Skeletal muscle tissue (tissue), 4 donors: ENCODE measurements around the gene CASK. TPM values are rescaled to one million over a fixed set of nuclear protein-coding genes. Genes with fewer than 3 reads are reported as not detected.

Experiments used
- H3K27ac ChIP-seq: one replicate; pipeline ENCODE4 v1.7.0; 2013; ENCODE audit warnings: mild to moderate bottlenecking, low read depth, low read length, inconsistent platforms
- H3K27me3 ChIP-seq, 3 donors: one replicate each; pipeline ENCODE4 v1.7.0; 2013; ENCODE audit warnings: low read length in 3 of 3; ENCODE audit not compliant: control insufficient read depth in 3 of 3, insufficient read depth in 3 of 3
- H3K36me3 ChIP-seq, 3 donors: one replicate each; pipeline ENCODE4 v1.7.0; 2013; ENCODE audit warnings: low read length in 3 of 3; ENCODE audit not compliant: control insufficient read depth in 3 of 3, insufficient read depth in 3 of 3
- H3K4me1 ChIP-seq, 3 donors: one replicate each; pipeline ENCODE4 v1.7.0; 2013; ENCODE audit warnings: low read length in 3 of 3, mild to moderate bottlenecking in 3 of 3; ENCODE audit not compliant: control insufficient read depth in 3 of 3, insufficient read depth in 3 of 3
- H3K4me3 ChIP-seq, 3 donors: one replicate each; pipeline ENCODE4 v1.7.0; 2013; ENCODE audit warnings: low read length in 3 of 3
- H3K9ac ChIP-seq, 3 donors: one replicate each; pipeline ENCODE4 v1.7.0; 2013; ENCODE audit warnings: low read length in 3 of 3, mild to moderate bottlenecking in 3 of 3, moderate library complexity in 2 of 3, low read depth in 1 of 3
- H3K9me3 ChIP-seq, 3 donors: one replicate each; pipeline ENCODE4 v1.7.0; 2013; ENCODE audit warnings: low read length in 3 of 3; ENCODE audit not compliant: control insufficient read depth in 3 of 3
- total RNA-seq: library from RNA; depleted of rRNA; stranded (reverse); fragments of >200 nt; gene quantifications from one replicate; pipeline ENCODE4 v1.2.3, GENCODE V29; 2014
- donor health status: Osteomylitis.

Gene CASK
- total RNA-seq, 1 donor from 2014 or later: 31.3 TPM

- H3K4me1 ChIP-seq: peaks cover 0 to 4% (median 2%) of the 10 kb centered on the region in 3 donors
- H3K9me3 ChIP-seq: no peaks in the 10 kb centered on the region
- H3K27ac ChIP-seq: no peak overlapping the region
- H3K36me3 ChIP-seq: no peaks in the 10 kb centered on the region
- H3K27me3 ChIP-seq: no peaks in the 10 kb centered on the region
- H3K9ac ChIP-seq: no peak overlapping the region
- no peak overlapping the region for H3K4me3 ChIP-seq
Observed at GRCh38 chrX:41913476-41913875, 9.9 kb downstream of the CASK start.

GRCh38 chrX:41912923-41913322 is 10.4 kb downstream of the CASK start:
- Histone ChIP-seq H3K4me1 (peaks cover 0 to 4% (median 2%) of the 10 kb centered on the region in 3 donors), H3K36me3 (no peaks in the 10 kb centered on the region), H3K27ac (no peak overlapping the region), H3K9ac (no peak overlapping the region), H3K27me3 (no peaks in the 10 kb centered on the region), H3K4me3 (no peak overlapping the region), H3K9me3 (no peaks in the 10 kb centered on the region)

GRCh38 chrX:41909068-41909467 is 14.3 kb downstream of the CASK start:
- no peak overlapping the region for H3K27ac ChIP-seq
- no peak overlapping the region for H3K9ac ChIP-seq
- no peaks in the 10 kb centered on the region for H3K9me3 ChIP-seq
- no peaks in the 10 kb centered on the region for H3K27me3 ChIP-seq
- H3K36me3 ChIP-seq: no peaks in the 10 kb centered on the region
- peaks cover 0 to 3% (median 0%) of the 10 kb centered on the region in 3 donors for H3K4me1 ChIP-seq
- no peak overlapping the region for H3K4me3 ChIP-seq

GRCh38 chrX:41906515-41907187 is 16.7 kb downstream of the CASK start:
- Histone ChIP-seq H3K36me3 (no peaks in the 10 kb centered on the region), H3K27me3 (no peaks in the 10 kb centered on the region), H3K9ac (no peak overlapping the region), H3K27ac (no peak overlapping the region), H3K9me3 (no peaks in the 10 kb centered on the region), H3K4me3 (no peak overlapping the region), H3K4me1 (peaks cover 0 to 3% (median 0%) of the 10 kb centered on the region in 3 donors)

- Histone ChIP-seq H3K9me3 (no peaks in the 10 kb centered on the region), H3K27ac (no peak overlapping the region), H3K4me1 (peaks cover 0 to 3% (median 0%) of the 10 kb centered on the region in 3 donors), H3K36me3 (no peaks in the 10 kb centered on the region), H3K27me3 (no peaks in the 10 kb centered on the region), H3K4me3 (no peak overlapping the region), H3K9ac (no peak overlapping the region)
Observed at GRCh38 chrX:41903544-41903943, 19.8 kb downstream of the CASK start.

GRCh38 chrX:41900321-41900720 is 23.0 kb downstream of the CASK start:
- Histone ChIP-seq H3K36me3 (no peaks in the 10 kb centered on the region), H3K27me3 (no peaks in the 10 kb centered on the region), H3K9me3 (no peaks in the 10 kb centered on the region), H3K9ac (no peak overlapping the region), H3K4me3 (no peak overlapping the region), H3K4me1 (no peaks in the 10 kb centered on the region), H3K27ac (no peak overlapping the region)

- no peaks in the 10 kb centered on the region for H3K9me3 ChIP-seq
- H3K4me3 ChIP-seq: no peak overlapping the region
- H3K4me1 ChIP-seq: no peaks in the 10 kb centered on the region
- H3K36me3 ChIP-seq: no peaks in the 10 kb centered on the region
- H3K27me3 ChIP-seq: no peaks in the 10 kb centered on the region
- no peak overlapping the region for H3K27ac ChIP-seq
- no peak overlapping the region for H3K9ac ChIP-seq
Observed at GRCh38 chrX:41895826-41896225, 27.5 kb downstream of the CASK start.

GRCh38 chrX:41890026-41890423 is 33.3 kb downstream of the CASK start:
- Histone ChIP-seq H3K27ac (no peak overlapping the region), H3K9ac (no peak overlapping the region), H3K27me3 (no peaks in the 10 kb centered on the region), H3K9me3 (no peaks in the 10 kb centered on the region), H3K36me3 (no peaks in the 10 kb centered on the region), H3K4me3 (no peak overlapping the region), H3K4me1 (no peaks in the 10 kb centered on the region)

GRCh38 chrX:41889317-41890025 is 33.9 kb downstream of the CASK start:
- H3K4me3 ChIP-seq: no peak overlapping the region
- no peaks in the 10 kb centered on the region for H3K36me3 ChIP-seq
- peaks cover 0 to 2% (median 0%) of the 10 kb centered on the region in 3 donors for H3K4me1 ChIP-seq
- no peaks in the 10 kb centered on the region for H3K27me3 ChIP-seq
- H3K9ac ChIP-seq: no peak overlapping the region
- no peaks in the 10 kb centered on the region for H3K9me3 ChIP-seq
- no peak overlapping the region for H3K27ac ChIP-seq

GRCh38 chrX:41887691-41888090 is 35.7 kb downstream of the CASK start:
- H3K9ac ChIP-seq: no peak overlapping the region
- no peaks in the 10 kb centered on the region for H3K36me3 ChIP-seq

More at GRCh38 chrX:41887691-41888090, 35.7 kb downstream of the CASK start:
- Histone ChIP-seq H3K9me3 (no peaks in the 10 kb centered on the region), H3K4me1 (peaks cover 0 to 2% (median 0%) of the 10 kb centered on the region in 3 donors), H3K4me3 (no peak overlapping the region), H3K27ac (no peak overlapping the region), H3K27me3 (no peaks in the 10 kb centered on the region)
